Activated CD8-positive, alpha-beta T cell treated with anti-CD3 and anti-CD28 coated beads for 36 hours (primary cell): Measurements from ENCODE around the gene CBFA2T3. TPM values are rescaled to one million over a fixed set of nuclear protein-coding genes. Genes with fewer than 3 reads are reported as not detected.

Experiments
- ATAC-seq: fragments of 200-7000 bp; cut with Tn5 transposase; one replicate; pipeline ENCODE4 v1.10.0; 2021; ENCODE audit warnings: mild to moderate bottlenecking, moderate library complexity
- CTCF ChIA-PET: fragments of 350-600 bp; sonication (Branson Sonifier 250); formaldehyde crosslinking; loops from one replicate; lab custom pipeline; 2021; ENCODE audit warnings: antibody characterized with exemption; lab: Charles Lee
- POLR2A ChIA-PET: fragments of 350-600 bp; sonication (Branson Sonifier 250); formaldehyde crosslinking; loops from one replicate; lab custom pipeline; 2021; ENCODE audit warnings: antibody characterized with exemption; lab: Charles Lee
- DNase-seq: peaks from one replicate; pipeline ENCODE4 v3.0.0-alpha.2; 2020
- H3K27ac Mint-ChIP-seq: one replicate; pipeline ENCODE4 v1.8.0; 2021; ENCODE audit warnings: mild to moderate bottlenecking, mixed read lengths
- H3K27me3 Mint-ChIP-seq: one replicate; pipeline ENCODE4 v1.8.0; 2021; ENCODE audit warnings: mixed read lengths
- H3K36me3 Mint-ChIP-seq: one replicate; pipeline ENCODE4 v1.8.0; 2021; ENCODE audit warnings: low read depth, mixed read lengths
- H3K4me1 Mint-ChIP-seq: one replicate; pipeline ENCODE4 v1.8.0; 2021; ENCODE audit warnings: low read depth, mixed read lengths
- H3K4me3 Mint-ChIP-seq: one replicate; pipeline ENCODE4 v1.8.0; 2021; ENCODE audit warnings: mild to moderate bottlenecking, moderate library complexity, mixed read lengths
- H3K9me3 Mint-ChIP-seq: one replicate; pipeline ENCODE4 v1.8.0; 2021; ENCODE audit warnings: mixed read lengths
- intact Hi-C: fragments of 100-400 bp; cut with micrococcal nuclease; formaldehyde crosslinking; loops from one replicate; pipeline ENCODE4 v1.10.0; 2022
- total RNA-seq, 2 experiments: library from RNA; stranded (reverse); gene quantifications; one replicate each; pipeline ENCODE4 v1.2.3, GENCODE V29; 2021
- TF ChIP-seq, protein P1 (sequence below): fragments of 200-600 bp; IDR thresholded peaks from one replicate; pipeline ENCODE4 v1.8.0; 2022; ENCODE audit warnings: antibody characterized with exemption, mild to moderate bottlenecking

CBFA2T3 gene
- total RNA-seq, 2 experiments from 2014 or later = 0.14 to 0.34 TPM

DNA sequence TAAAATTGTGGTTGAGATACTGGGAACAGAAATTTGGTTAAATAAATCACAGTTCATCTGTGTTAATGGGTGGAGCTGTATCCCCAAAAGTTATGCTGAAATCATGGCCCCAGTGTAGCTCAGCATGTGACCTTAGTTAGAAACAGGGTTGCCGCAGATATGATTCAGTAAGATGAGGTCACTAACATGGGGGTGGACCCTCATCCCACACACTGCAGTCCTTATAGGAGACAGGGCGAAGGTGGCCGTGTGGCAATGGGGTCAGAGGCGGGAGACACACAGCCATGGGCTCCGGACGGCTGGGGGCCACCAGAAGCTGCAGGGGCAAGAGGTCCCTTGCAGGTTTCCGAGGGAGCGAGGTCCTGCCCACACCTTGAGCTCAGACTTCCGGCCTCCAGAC is 130.9 kb downstream of the CBFA2T3 start:
- H3K4me1 Mint-ChIP-seq = no peaks in the 10 kb centered on the region
- no peak overlapping the region for H3K4me3 Mint-ChIP-seq
- no peak for ATAC-seq
- no peaks in the 10 kb centered on the region for H3K27me3 Mint-ChIP-seq
- intact Hi-C loops = loop anchor here (10.0 kb wide), 1 partner anchor 59 kb away; no protein-coding TSS in a partner anchor
- ChIA-PET CTCF (interaction anchor here (1.2 to 1.9 kb wide), 2 partner anchors 11 to 12 kb away, joined by 3 to 5 read pairs; partner anchors contain the start of genes GALNS and TRAPPC2L), POLR2A (interaction anchor here (0.8 to 1.2 kb wide), 2 partner anchors 34 to 374 kb away, joined by 3 to 4 read pairs; no protein-coding TSS in a partner anchor)
- no peaks in the 10 kb centered on the region for H3K9me3 Mint-ChIP-seq
- H3K27ac Mint-ChIP-seq = no peak overlapping the region
- no peak for DNase-seq
- TF ChIP-seq, protein P1, sequence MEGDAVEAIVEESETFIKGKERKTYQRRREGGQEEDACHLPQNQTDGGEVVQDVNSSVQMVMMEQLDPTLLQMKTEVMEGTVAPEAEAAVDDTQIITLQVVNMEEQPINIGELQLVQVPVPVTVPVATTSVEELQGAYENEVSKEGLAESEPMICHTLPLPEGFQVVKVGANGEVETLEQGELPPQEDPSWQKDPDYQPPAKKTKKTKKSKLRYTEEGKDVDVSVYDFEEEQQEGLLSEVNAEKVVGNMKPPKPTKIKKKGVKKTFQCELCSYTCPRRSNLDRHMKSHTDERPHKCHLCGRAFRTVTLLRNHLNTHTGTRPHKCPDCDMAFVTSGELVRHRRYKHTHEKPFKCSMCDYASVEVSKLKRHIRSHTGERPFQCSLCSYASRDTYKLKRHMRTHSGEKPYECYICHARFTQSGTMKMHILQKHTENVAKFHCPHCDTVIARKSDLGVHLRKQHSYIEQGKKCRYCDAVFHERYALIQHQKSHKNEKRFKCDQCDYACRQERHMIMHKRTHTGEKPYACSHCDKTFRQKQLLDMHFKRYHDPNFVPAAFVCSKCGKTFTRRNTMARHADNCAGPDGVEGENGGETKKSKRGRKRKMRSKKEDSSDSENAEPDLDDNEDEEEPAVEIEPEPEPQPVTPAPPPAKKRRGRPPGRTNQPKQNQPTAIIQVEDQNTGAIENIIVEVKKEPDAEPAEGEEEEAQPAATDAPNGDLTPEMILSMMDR = no peak
- H3K36me3 Mint-ChIP-seq = no peaks in the 10 kb centered on the region

DNA sequence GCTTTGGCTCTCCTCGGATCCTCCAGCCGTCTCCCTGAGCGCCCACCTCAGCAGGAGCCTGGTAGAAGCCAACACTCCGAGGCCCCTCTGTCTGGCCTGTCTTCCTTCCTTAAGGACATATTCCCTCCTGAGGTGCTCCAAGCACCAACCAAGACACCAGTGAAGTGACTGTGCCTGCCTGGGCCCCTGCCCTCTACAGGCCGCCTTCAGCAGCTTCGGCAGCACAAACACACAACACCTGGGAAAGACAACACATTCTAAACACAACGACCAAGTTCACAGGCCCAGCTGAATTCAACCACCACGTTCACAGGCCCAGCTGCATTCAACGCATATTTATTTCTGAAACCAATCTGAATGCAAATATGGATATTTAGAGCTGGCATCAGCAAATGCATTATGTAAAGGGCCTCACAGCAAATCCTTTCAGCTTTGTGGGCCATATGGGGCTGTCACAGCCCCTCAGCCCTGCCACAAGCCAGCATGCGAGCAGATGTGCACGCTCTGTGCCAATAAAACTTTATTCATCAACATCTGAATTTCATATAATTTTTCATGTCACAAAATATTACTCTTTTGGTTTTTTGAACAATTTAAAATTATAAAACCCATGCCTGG is 132.5 kb downstream of the CBFA2T3 start:
- Mint-ChIP-seq H3K9me3 (no peaks in the 10 kb centered on the region), H3K27ac (no peak overlapping the region), H3K4me3 (no peak overlapping the region), H3K4me1 (no peaks in the 10 kb centered on the region), H3K27me3 (no peaks in the 10 kb centered on the region), H3K36me3 (no peaks in the 10 kb centered on the region)
- intact Hi-C loops = loop anchor here (10.0 kb wide), 1 partner anchor 60 kb away; no protein-coding TSS in a partner anchor
- DNase-seq = no peak
- CTCF ChIA-PET = no interaction called here
- no peak for ATAC-seq
- POLR2A ChIA-PET = no interaction called here
- TF ChIP-seq, protein P1 = no peak

DNA sequence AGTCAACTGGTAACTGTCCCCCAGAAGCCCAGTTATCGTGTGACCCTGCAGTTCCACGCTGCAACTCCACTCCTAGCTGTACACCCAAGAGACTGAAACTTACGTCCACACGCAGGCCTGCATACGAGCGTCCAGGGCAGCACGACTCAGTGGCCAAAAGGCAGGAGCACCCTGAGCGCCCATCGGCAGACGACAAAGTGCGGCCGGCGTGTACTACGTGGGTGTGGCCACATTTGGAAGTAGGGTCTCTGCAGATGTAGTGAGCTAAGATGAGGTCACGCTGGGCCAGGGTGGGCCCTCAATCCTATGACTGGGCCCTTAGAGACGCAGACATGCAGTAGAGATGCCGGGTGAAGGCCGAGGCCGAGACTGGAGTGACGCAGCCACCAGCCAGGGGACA is 133.8 kb downstream of the CBFA2T3 start:
- CTCF ChIA-PET = no interaction called here
- intact Hi-C loops = loop anchor here (10.0 kb wide), 1 partner anchor 62 kb away; no protein-coding TSS in a partner anchor
- TF ChIP-seq, protein P1 = no peak
- POLR2A ChIA-PET = interaction anchor here (1.2 kb wide), 1 partner anchor 14 kb away, joined by 3 read pairs; no protein-coding TSS in a partner anchor
- Mint-ChIP-seq H3K4me3 (no peak overlapping the region), H3K27me3 (no peaks in the 10 kb centered on the region), H3K36me3 (no peaks in the 10 kb centered on the region), H3K4me1 (no peaks in the 10 kb centered on the region), H3K9me3 (no peaks in the 10 kb centered on the region), H3K27ac (no peak overlapping the region)
- no peak for DNase-seq
- no peak for ATAC-seq

DNA sequence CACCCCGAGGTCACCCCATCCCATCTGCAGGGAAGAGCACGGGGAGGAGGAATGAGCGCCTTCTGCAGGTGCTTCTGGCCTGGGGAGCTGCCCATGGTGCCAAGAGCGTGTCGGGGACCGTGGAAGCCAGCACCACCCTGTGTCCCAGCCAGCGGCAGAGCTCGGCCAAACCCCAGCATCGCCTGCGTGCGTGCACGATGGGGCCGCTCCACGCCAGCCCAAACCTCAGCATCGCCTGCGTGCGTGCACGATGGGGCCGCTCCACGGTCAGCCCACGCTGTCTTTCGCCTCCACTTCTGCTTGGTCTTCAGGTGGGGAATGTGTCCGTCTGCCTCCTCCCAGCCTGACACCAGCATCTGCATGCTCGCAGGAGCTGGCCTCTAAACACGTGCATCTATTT is 134.2 kb downstream of the CBFA2T3 start:
- ChIA-PET CTCF (no interaction called here), POLR2A (interaction anchor here (1.2 kb wide), 1 partner anchor 15 kb away, joined by 3 read pairs; no protein-coding TSS in a partner anchor)
- no peaks in the 10 kb centered on the region for H3K27me3 Mint-ChIP-seq
- H3K4me3 Mint-ChIP-seq = no peak overlapping the region
- H3K4me1 Mint-ChIP-seq = no peaks in the 10 kb centered on the region
- no peak for ATAC-seq
- DNase-seq = no peak
- no peak overlapping the region for H3K27ac Mint-ChIP-seq
- H3K9me3 Mint-ChIP-seq = no peaks in the 10 kb centered on the region
- TF ChIP-seq, protein P1 = no peak
- H3K36me3 Mint-ChIP-seq = no peaks in the 10 kb centered on the region
- intact Hi-C loops = loop anchor here (10.0 kb wide), 1 partner anchor 62 kb away; no protein-coding TSS in a partner anchor

DNA sequence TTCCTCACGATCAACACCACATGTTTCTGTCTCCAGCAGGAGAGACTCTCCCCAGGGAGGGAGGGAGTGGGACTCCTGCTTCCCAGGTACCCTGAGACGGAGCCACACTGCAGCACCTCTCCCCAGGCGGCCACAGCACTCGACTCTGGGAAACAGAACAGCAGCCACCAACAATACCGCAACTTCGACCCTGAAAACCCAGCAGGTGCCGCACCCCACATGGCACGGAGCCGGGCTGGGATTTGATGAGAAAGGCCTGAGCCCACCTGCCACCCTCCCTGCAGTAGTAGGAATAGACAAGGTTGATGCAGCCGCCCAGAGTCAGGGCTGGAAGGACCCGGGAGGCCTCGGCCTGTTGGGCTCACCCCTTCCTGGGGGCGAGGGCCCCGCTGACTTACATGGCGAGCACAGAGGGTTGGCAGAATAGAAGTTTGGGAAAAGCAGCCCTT is 134.7 kb downstream of the CBFA2T3 start:
- H3K4me3 Mint-ChIP-seq = no peak overlapping the region
- ATAC-seq (no peak), DNase-seq (no peak)
- ChIA-PET CTCF (no interaction called here), POLR2A (no interaction called here)
- H3K4me1 Mint-ChIP-seq = no peaks in the 10 kb centered on the region
- TF ChIP-seq, protein P1 = no peak
- H3K9me3 Mint-ChIP-seq = no peaks in the 10 kb centered on the region
- no peaks in the 10 kb centered on the region for H3K36me3 Mint-ChIP-seq
- intact Hi-C loops = loop anchor here (10.0 kb wide), 1 partner anchor 62 kb away; no protein-coding TSS in a partner anchor
- no peaks in the 10 kb centered on the region for H3K27me3 Mint-ChIP-seq
- no peak overlapping the region for H3K27ac Mint-ChIP-seq
